Fibroblast of skin of right quadriceps (primary cell): ENCODE measurements around the gene AP5S1.
A peak's percentile ranks its signal among the peaks of the same experiment; 100 is the strongest.

Experiments used
- DNase-seq: peaks from one replicate; pipeline ENCODE4 v3.0.0-alpha.2; 2013

Gene AP5S1

GRCh38 chr20:3846740-3847428, 26.5 kb downstream of the AP5S1 start, which contains the start of gene MAVS:
Gene MAVS (plus strand): TSS chr20:3846834. CDS start chr20:3854625, 7,791 bp downstream.
- peak; percentile 75 for DNase-seq

- DNase-seq = no peak
Observed at GRCh38 chr20:3847429-3847940, 27.1 kb downstream of the AP5S1 start.

GRCh38 chr20:3848565-3848964, 28.2 kb downstream of the AP5S1 start:
- DNase-seq = no peak

- no peak for DNase-seq
Observed at GRCh38 chr20:3854462-3854871, 34.1 kb downstream of the AP5S1 start.

- DNase-seq = no peak
Observed at GRCh38 chr20:3857405-3857804, 37.1 kb downstream of the AP5S1 start.

GRCh38 chr20:3858689-3859088, 38.3 kb downstream of the AP5S1 start:
- DNase-seq = no peak

- DNase-seq = no peak
Observed at GRCh38 chr20:3861191-3861590, 40.8 kb downstream of the AP5S1 start.

GRCh38 chr20:3862333-3862732, 42.0 kb downstream of the AP5S1 start:
- DNase-seq = no peak

- DNase-seq = no peak
Observed at GRCh38 chr20:3863317-3863716, 43.0 kb downstream of the AP5S1 start.

- DNase-seq = no peak
Observed at GRCh38 chr20:3864518-3864917, 44.2 kb downstream of the AP5S1 start.

- DNase-seq = no peak
Observed at GRCh38 chr20:3865152-3865886, 45.0 kb downstream of the AP5S1 start.

GRCh38 chr20:3865887-3866407, 45.6 kb downstream of the AP5S1 start:
- no peak for DNase-seq

- DNase-seq = no peak
Observed at GRCh38 chr20:3866464-3866863, 46.1 kb downstream of the AP5S1 start.

- no peak for DNase-seq
Observed at GRCh38 chr20:3867802-3868201, 47.5 kb downstream of the AP5S1 start.

- DNase-seq = no peak
Observed at GRCh38 chr20:3869839-3870634, 49.7 kb downstream of the AP5S1 start.

- DNase-seq = no peak
Observed at GRCh38 chr20:3871550-3872265, 51.4 kb downstream of the AP5S1 start.

GRCh38 chr20:3873507-3873906, 53.2 kb downstream of the AP5S1 start:
- no peak for DNase-seq

- DNase-seq = no peak
Observed at GRCh38 chr20:3874194-3874844, 54.0 kb downstream of the AP5S1 start.

- no peak for DNase-seq
Observed at GRCh38 chr20:3875378-3875974, 55.1 kb downstream of the AP5S1 start.

GRCh38 chr20:3876000-3876399, 55.7 kb downstream of the AP5S1 start:
- DNase-seq = no peak

- DNase-seq = no peak
Observed at GRCh38 chr20:3876676-3877075, 56.3 kb downstream of the AP5S1 start.
